Stromal cell of bone marrow (primary cell): ENCODE data around the gene ACP5.
"Not testable (repeated sequence)": the region's sequence is repeated elsewhere in the genome, so short reads cannot be mapped to it uniquely, and the experiment has no call there.

Source experiments
- DNase-seq: peaks from one replicate; pipeline ENCODE4 v3.0.0-alpha.2; 2012; ENCODE audit warnings: low read depth

The ACP5 gene

GRCh38 chr19:11577451-11578257 lies at the start of gene ACP5:
Gene ACP5, minus strand, starts transcription at chr19:11577645. Its CDS starts 328 bp downstream, at chr19:11577317.
- no peak for DNase-seq

- DNase-seq, result no peak
Measured at GRCh38 chr19:11626252-11626651, 48.8 kb upstream of the ACP5 start.

- DNase-seq, result peak; percentile 34
Measured at GRCh38 chr19:11624069-11624463, 46.6 kb upstream of the ACP5 start.

- DNase-seq, result not testable (repeated sequence)
Measured at GRCh38 chr19:11622401-11622800, 45.0 kb upstream of the ACP5 start.

- DNase-seq, result no peak
Measured at GRCh38 chr19:11620553-11620952, 43.1 kb upstream of the ACP5 start.

GRCh38 chr19:11617180-11618062 lies 40.0 kb upstream of the ACP5 start:
- no peak for DNase-seq

- DNase-seq, result no peak
Measured at GRCh38 chr19:11612816-11613511, 35.5 kb upstream of the ACP5 start.

- DNase-seq, result no peak
Measured at GRCh38 chr19:11611730-11612129, 34.3 kb upstream of the ACP5 start.

- no peak for DNase-seq
Measured at GRCh38 chr19:11606484-11606883, 29.0 kb upstream of the ACP5 start.

- not testable (repeated sequence) for DNase-seq
Measured at GRCh38 chr19:11599704-11600103, 22.3 kb upstream of the ACP5 start.

GRCh38 chr19:11598746-11599145 lies 21.3 kb upstream of the ACP5 start:
- no peak for DNase-seq

- DNase-seq, result no peak
Measured at GRCh38 chr19:11598103-11598483, 20.6 kb upstream of the ACP5 start.

GRCh38 chr19:11597202-11598102 lies 20.0 kb upstream of the ACP5 start, which contains the start of gene ZNF627:
Gene ZNF627, plus strand, starts transcription at chr19:11597483. Its CDS starts 145 bp downstream, at chr19:11597628.
- peak; percentile 98 for DNase-seq

- DNase-seq, result no peak
Measured at GRCh38 chr19:11596156-11596555, 18.7 kb upstream of the ACP5 start.

GRCh38 chr19:11594084-11594483 lies 16.6 kb upstream of the ACP5 start:
- DNase-seq, result no peak

- DNase-seq, result no peak
Measured at GRCh38 chr19:11587975-11588631, 10.7 kb upstream of the ACP5 start.

- DNase-seq, result peak; percentile 40
Measured at GRCh38 chr19:11587302-11587974, 10.0 kb upstream of the ACP5 start.

GRCh38 chr19:11586331-11586730 lies 8.9 kb upstream of the ACP5 start:
- no peak for DNase-seq

GRCh38 chr19:11581740-11582139 lies 4.3 kb upstream of the ACP5 start:
- no peak for DNase-seq

- DNase-seq, result no peak
Measured at GRCh38 chr19:11580116-11580515, 2.7 kb upstream of the ACP5 start.
